Measurements from ENCODE around the gene FBRS.

GRCh38 chr16:30621765-30622164, 36.5 kb upstream of the FBRS start:
- no peak for TF ChIP-seq CTCF (IDR thresholded peaks at IDR 0.05)
- no peak for TF ChIP-seq POLR2AphosphoS5 (IDR thresholded peaks at IDR 0.05)
- no peak for TF ChIP-seq POLR2A (IDR thresholded peaks at IDR 0.05)
- TF ChIP-seq EP300 (IDR thresholded peaks at IDR 0.05) = no peak
